HG02642 (cell line): ENCODE data around the gene MICAL2.

ENCODE experiments used
- ATAC-seq: cut with Tn5 transposase; IDR thresholded peaks from one replicate; pipeline ENCODE4 v1.9.1; 2021; ENCODE audit warnings: mild to moderate bottlenecking; ENCODE audit not compliant: unreplicated experiment, poor library complexity

Gene MICAL2

GRCh38 chr11:12076840-12077534 lies 33.4 kb upstream of the MICAL2 start:
- no peak for ATAC-seq

DNA sequence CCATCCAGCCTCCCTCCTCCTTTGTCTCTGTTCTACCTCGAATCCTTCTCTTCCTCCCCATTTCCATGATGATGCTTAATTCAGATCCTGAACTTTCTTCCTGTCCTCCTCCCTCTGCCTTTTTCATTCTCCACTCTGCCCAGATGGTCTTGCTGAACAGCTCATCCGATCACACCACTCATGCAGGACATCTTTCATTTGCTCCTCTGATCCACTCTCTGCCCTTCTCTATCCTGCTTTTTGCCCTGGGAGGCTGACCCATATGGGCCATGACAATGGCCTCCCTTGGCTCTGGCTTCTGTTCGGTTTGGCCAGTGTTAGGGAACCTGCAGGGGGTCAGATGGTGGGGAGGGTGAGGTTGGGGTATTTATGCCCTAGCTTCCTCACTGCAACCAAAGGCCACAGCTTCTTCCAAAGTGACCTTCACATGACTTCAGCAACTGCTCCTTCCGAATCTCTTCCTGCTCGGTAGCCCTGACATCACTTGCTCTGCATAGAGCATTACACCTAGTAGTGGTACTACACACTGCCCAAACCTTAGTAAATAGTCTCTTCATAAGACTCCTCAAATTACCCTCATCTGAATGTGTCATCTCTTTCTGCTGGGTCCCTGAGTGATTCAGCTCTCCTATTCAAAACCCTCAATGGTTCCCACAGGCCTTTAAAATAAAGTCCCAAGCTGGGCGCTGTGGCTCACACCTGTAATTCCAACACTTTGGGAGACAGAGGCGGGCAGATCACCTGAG lies 32.7 kb upstream of the MICAL2 start:
- no peak for ATAC-seq

- no peak for ATAC-seq
These were observed 30.4 kb upstream of the MICAL2 start for GRCh38 chr11:12079726-12080556.

DNA sequence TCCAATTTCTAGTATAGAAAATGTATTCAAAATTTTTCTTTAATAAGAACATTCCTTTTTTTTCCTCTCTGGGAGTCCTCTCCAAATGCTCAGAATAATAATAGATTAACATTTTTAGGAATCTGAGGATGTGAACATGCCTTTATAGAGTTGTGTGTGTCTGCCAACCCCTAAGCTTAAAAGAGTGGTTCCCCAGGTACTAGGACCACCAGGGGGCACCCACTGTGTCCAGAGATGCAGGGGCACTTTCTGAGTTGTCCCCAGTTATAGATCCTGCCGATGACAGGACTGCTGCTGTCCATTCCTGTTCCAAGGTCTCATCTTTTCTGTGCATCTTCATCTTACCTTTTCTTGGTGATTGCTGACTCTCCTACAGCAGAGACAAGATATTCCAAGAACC lies 27.0 kb upstream of the MICAL2 start:
- ATAC-seq: no peak

DNA sequence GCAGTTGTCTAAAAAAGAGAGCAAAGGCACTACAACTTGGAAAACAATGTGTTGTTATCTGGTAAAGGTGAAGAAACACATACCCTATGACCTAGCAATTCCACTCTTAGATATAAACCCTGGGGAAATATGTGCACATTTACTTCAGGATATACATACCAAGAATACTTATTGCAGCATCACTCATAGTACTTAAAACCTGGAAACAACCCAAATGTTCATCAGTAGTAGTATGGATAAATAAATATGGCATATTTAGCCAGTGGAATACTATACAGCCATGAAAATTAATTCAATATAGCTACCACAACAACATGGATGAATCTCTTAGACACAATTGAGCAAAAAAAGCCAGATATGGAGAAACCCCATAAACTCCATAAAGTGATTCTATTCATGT lies 26.1 kb upstream of the MICAL2 start:
- ATAC-seq: no peak

DNA sequence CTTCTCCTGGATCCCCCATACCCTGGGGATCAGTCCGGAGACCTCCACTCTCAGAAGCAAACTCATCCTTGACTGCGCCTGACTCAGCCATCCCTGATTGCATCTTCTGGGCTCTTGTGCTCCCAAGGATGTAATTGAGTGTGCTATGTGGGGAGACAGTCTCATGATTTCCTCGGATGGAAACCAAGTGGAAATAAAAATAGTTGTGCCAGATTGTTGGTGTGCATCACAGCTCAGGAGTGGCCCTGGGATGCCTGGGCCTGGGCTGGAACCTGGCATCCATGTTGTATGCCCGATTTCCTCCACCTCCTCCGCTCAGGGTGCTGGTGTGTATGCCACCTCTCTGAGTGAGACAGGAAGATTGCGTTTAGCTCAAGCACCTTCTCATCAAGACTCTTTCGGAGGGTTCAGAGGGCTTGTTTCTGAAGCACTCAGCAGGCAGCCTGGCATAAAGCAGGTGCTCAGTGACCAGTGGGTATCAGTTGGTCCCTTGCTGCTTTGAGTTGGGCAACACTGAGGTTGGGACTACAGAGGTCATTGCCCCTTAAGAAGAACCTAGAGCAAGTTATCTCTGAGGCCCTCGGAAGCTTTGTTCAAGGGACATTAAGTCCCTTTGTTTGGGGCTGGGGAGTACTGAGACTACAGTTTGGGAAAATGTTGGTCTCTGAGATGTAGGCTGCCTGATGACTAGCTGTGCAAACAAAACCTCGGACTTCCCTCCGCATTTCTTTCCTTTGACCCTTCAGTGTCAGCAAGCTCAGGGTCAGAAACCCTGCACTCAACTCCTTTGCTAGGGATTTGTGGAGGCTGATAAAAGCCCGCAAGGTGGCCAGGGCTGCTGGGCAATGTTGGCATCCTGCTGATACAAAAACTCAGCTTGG lies 24.8 kb upstream of the MICAL2 start:
- no peak for ATAC-seq

- ATAC-seq: no peak
These were observed 23.9 kb upstream of the MICAL2 start for GRCh38 chr11:12086271-12087074.

GRCh38 chr11:12087075-12088004 lies 23.1 kb upstream of the MICAL2 start:
- no peak for ATAC-seq

- no peak for ATAC-seq
These were observed 22.3 kb upstream of the MICAL2 start for GRCh38 chr11:12088047-12088481.

DNA sequence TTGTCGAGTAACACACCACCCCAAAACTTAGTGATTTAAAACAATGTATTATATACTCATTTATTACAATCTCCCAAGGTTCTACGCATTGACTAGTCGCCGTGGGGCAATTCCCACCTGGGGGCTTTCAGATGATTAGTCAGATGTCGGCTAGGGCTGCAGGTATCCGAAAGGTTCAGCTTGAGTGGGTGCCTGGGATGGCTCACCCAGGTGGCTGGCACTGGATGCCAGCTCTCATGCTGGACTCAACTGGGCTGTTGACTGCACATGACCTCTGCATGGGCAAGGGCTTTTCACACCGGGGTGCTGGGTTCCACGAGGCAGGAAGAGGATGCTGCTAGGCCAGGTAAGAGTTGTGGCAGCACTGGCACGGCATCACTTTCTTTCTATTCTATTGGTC lies 21.9 kb upstream of the MICAL2 start:
- no peak for ATAC-seq

- ATAC-seq: no peak
These were observed 21.3 kb upstream of the MICAL2 start for GRCh38 chr11:12089041-12089440.

- ATAC-seq: no peak
These were observed 20.9 kb upstream of the MICAL2 start for GRCh38 chr11:12089473-12089872.

DNA sequence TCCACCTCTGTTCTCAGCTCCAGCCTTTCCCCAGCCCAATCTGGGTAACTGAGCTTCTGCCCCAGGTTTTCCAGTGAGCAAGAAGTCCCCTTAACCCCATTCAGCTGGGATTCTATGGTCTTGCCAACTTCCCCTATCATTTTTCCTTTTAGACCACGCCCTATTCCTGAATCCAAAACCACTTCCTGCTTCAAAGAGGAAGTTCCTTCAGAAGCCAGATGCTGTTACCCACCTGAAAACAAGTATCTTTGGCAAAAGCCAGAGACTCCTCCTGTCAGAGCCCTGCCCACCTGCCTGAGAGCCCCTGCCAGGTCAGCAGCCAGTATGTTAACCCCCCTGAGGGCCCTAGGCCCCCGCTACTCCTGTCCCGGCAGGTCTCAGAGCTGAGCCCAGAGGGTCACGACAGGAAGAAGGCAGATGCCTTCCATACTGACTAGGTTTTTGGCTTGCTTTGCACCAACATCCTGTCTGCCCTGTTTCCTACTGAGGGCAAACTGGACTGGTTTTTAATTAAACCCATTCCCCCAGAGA lies 20.3 kb upstream of the MICAL2 start:
- ATAC-seq: no peak

GRCh38 chr11:12090761-12091258 lies 19.6 kb upstream of the MICAL2 start:
- no peak for ATAC-seq

GRCh38 chr11:12091956-12092558 lies 18.3 kb upstream of the MICAL2 start:
- ATAC-seq: no peak

DNA sequence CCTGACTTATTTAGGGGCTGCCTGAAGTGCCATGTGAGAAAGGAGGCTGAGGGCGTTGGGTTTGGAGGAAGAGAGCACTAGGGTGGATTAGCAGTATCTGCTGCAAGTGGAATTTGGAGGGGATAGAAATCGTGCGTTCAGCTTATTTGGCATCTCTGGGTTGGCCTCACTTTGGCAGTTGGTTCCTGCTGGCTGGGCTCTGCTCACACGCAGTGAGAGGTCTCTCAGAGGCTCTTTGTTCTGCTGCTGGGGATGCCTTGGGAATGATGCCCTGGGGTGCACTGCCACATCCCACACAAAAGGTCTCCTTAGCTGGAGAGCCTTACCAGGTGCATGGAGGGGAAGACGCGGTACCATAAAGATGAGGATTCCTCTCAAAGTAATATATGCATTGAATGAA lies 17.7 kb upstream of the MICAL2 start:
- ATAC-seq: no peak
